GM21576 (cell line): Measurements from ENCODE around the gene DIO1.

ENCODE experiments used
- ATAC-seq: cut with Tn5 transposase; IDR thresholded peaks from one replicate; pipeline ENCODE4 v1.9.1; 2021; ENCODE audit warnings: mild to moderate bottlenecking, moderate library complexity; ENCODE audit not compliant: unreplicated experiment

DIO1 gene

DNA sequence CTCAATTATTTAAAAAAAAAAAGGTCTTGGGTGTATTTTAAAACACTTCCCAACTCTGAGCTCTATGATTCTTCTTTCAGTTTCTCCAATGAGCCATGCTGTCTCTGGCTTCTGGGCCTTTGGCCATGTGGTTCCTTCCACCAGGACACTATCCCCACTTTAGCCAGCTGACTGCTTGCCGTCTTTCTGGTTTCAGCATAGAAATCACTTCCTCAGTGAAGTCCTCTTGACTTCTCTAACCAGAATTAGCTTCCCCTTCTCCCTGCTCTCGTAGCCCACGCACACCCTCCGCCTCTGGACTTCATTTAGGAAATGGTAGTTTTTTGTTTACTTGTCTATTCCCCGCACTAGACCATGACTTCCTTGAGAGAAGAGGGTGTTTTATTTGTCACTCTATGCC is 1.1 kb upstream of the DIO1 start:
- ATAC-seq = no peak

DNA sequence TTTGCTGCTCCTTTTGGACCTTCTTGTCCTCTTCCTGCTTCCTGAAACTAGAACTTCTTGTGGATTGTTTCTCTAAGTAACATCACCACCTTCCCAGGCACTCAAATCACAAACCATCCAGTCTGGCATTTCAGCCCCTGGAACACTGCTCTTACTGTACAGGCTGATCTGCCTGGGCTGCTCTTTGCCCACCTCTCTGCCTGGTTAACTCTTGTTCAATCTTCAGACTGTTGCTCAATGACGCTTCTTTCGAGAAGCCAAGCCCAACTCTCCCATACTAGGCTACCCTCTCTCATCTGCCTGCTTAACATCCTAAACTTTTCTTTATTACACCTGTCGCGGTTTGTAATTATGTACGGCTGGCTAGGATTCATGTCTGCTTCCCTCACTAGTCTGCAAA is 657 bp downstream of the DIO1 start:
- no peak for ATAC-seq

DNA sequence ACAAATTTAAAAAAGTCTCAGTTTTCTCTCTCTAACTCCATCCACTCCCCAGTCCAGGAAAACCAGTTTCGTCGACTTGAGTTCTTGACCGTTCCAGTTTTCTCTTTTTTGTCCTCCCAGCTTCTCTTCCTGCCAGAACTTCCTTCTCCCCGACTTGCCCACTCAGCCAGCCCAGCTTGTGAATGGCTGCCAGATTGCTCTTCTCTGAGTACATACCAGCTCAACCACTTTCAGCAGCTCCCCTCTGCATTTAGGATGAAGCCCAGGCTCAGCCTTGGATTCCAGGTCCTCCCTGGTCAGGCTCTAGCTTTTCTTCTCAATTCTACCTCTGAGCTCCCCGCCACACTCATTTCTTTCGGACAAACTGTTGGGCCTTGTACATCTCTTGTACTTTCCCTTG is 1.4 kb downstream of the DIO1 start:
- ATAC-seq = no peak

DNA sequence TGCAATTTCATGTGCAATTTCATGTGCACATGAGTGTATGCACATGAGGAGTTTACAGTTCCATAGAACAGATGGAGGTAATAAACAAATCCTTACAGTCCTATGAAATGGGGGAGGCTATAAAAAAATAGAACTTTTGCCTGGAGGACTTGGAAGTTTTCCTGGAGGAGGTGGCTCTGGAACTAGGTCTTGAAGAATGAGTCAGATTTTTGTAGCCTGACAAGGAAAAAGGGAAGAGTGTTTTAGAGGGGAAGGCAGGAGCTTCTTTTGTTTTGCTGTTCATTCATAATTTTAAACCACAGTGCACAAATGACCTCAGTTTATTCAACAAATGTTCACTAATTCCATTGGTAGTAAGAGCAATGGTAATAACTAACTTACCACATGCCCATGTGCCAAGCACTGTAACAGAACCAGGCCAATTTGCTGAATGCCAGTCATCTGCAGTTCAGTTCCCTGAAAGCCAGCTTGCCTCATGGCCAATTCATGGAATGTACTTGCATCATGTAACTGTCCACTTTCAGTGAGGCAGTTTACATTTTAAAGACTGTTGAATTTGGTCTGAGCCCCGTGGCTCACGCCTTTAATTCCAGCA is 2.7 kb downstream of the DIO1 start:
- no peak for ATAC-seq

DNA sequence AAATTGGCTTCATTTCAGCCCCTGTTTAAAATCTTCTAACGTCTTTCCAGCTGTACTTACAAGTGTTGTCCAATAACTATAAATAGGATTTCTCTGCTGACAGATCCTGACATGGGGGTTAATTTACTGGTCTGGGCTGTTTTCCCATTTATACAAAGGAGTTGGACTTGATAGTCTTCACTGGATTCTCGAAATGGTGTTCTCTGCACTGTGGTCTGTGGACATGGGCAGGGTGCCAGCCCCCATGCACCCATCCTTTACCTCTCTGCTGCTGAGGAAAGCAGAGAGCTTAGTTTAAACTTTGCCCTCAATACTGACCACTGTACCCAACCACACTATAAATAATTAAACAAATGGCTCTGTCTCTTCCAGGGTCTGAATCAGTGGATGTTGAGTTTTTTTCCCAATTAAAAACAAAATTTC is 5.2 kb downstream of the DIO1 start:
- ATAC-seq = no peak

DNA sequence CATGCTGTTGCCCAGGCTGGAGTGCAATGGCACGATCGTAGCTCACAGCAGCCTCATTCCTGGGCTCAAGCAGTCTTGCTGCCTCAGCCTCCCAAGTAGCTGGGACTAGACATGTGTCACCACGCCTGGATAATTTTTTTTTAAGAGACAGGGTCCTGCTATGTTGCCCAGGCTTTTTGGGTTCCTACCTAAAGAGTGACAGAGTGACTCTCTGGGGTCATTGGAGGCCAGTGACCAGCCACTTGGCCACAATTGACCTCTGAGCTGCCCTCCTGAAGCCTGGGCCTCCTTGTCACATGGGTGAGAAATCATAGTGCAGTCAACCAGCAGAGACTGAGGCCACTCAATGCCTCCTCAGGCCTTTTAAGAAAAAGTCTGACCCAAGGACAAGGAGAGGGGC is 5.7 kb downstream of the DIO1 start:
- ATAC-seq = no peak

DNA sequence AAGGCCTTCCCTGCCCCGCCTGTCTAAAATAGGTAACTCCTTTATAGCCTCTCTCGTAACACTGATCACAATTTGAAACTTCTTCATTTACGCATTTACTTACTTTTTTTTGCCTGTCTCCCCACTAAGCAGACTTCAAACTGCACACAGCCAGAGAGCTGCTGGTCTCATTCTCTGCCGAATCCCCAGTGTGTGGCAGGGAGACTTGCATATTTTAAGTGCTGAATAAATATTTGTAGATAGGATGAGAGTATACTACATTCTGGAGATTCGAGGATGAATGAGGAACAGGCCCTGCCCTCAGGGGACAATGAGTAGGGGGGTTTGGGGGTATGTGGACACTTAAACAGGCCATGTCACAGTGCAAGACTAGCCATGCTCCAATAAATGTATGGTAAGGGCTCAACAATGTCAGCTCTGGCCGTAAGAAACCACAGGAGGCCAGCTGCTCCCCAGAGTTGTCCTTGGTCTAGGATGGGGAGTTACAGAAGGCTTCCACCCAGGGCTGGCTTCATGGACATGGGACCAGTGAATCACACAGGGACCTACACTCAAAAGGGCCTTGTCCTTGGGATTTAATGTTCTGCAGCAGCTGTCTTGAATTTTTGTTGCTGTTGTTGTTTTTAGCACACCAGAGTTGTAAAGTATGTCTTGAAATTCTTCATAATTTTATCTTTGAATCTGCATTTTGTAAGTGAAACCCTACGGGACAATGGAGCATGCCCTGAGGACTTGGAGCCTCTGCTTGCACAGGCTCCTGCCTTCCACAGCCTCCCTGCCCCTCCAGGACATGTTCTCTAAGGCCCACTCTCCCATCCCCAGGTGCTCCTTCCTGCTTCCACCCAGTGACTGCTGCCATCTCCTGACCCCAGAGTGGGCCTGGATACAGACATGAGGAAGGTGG is 8.5 kb downstream of the DIO1 start:
- no peak for ATAC-seq

DNA sequence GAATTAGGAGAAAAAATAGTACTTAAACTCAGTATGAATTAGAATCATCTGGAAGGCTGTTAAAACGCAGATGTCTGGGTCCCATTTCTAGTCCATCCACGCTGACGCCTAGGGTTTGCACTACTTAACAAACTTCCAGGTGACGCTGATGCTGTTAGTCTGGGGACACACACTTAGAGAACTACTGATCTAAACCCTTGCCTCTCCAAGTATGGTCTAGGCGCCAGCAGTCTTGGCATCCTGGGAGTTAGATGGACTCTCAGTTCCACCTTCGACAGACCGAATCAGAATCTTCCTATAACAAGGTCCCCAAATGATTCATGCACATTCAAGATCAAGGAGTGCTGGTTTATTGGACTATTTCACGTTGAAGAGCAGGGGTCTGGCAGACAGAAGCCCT is 11.5 kb downstream of the DIO1 start:
- ATAC-seq = no peak

DNA sequence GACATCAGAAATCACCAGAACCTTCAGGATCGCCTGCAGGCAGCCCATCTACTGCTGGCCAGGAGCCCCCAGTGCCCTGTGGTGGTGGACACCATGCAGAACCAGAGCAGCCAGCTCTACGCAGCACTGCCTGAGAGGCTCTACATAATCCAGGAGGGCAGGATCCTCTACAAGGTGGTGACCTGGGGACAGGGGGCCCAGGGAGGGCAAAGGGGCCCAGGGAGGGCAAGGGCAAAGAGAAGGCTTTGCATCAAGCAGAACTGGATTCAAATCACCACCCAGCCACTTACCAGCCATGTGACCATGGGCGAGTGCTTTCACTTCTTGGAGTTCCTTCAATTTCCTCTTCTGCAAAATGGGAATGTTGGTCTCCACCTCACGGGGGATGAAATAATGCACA is 12.1 kb downstream of the DIO1 start:
- ATAC-seq = no peak

DNA sequence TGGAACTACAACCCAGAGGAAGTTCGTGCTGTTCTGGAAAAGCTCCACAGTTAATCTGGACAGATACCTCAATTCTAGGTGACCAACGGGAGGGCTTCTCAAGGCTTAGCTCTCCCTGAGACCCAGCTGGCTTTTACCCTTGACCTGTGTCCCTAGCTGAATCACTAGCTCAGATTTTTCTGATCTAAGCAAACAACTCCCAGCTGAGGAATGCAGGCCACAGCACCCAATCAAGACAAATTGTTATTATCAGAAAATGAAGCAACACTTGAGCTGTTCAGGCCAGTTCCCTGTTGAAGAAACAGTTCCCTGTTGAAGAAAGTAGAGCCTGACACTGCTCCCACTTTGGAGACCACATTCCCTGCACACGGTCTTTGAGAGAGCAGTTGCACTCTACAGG is 16.0 kb downstream of the DIO1 start:
- no peak for ATAC-seq

DNA sequence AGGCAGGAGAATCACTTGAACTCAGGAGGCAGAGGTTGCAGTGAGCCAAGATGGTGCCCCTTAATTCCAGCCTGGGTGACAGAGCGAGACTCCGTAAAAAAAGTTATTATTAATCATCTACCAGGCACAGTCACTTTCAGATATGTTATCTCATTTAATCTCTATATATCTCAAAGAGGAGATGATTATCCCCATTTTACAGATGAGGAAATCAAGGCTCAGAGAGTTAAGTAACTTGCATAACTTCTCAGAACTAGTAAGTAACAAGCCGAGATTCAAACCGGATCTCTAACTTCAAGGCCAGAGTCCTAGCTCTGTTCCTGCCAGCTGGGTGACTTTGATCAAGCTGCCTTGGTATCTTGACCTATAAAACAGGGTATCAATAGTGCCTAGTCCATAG is 17.5 kb downstream of the DIO1 start:
- ATAC-seq = no peak

DNA sequence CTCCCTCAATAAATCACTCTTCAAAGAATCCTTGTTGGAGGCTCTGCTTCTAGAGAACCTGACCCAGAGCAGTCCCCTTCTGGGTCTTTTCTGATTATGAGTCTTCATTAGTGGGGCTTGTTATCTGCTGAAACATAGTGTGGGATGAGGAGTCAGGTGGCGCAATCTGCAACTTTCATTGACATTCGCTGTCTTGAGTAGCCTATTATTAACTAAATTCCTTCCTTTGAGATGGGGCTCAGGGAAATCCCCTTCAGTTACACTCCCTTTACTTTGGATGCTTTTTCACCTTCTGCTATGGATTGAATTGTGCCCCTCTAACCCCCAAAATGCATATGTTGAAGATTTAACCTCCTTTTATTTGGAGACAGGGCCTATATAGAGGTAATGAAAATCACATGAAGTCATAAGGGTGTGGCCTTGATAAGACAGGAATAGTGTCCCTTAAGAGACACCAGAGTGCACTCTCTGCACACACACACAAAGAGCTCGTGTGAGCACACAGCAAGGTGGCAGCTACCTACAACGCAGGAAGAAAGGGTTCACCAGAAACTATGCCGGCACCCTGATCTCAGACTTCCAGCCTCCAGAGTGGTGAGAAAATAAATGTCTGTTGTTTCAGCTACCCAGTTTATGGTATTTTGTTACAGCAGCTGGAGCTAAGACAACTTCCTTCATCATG is 19.5 kb downstream of the DIO1 start:
- ATAC-seq = no peak

DNA sequence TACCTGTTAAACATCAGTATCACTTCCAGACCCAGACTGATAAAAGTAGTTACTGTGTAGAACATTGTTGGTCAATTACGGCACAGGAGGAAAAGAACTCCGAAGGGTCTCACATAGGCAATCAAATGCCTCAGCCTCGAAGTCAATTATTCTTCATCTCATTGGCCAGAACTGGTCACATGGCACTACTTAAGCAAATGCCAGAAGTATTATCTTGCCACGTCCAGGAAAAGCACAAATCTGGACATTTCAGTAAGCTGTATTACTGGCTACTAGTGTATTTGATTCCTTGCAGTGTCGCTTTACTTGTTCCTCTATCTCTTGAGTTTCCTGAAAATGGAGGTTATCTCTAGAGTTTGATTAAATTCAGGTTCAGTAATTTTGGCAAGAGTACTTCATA is 24.4 kb downstream of the DIO1 start:
- no peak for ATAC-seq

DNA sequence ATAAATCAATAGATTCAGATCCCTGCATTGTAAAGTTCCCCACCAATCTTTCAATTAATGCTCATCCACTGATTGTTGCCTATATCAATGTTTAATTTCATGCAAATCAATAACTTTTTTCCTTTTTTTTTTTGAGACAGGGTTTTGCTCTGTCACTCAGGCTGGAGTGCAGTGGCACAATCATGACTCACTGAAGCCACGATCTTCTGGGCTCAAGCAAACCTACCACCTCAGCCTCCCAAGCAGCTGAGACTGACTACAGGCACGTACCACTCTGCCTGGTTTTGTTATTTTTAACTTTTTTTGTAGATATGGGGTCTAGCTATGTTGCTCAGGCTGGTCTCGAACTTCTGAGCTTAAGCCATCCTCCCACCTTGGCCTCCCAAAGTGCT is 25.7 kb downstream of the DIO1 start:
- no peak for ATAC-seq

DNA sequence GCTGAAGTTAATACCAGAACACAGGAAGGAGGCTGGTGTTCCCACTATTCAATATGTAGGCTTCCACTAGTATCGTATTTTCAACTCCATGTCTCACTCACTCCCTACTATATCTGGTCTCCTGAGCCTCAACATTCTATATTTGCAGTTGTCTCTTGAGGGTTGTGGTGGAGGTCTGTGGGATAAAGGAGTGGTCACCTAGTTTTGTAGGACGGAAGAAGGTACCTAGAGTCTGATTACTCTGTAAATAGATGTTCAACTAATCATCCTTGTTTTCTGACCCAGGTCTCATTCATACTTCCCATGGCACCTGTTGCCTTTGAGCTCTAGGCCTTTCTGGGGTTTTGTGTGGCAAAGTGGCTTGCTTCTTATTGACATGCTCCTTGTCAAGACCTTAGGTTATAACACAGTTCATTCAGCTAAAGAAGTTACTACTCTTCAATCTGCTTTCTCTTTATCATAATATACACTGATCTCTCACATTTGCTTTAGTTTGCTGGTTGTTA is 33.4 kb downstream of the DIO1 start:
- ATAC-seq = no peak

DNA sequence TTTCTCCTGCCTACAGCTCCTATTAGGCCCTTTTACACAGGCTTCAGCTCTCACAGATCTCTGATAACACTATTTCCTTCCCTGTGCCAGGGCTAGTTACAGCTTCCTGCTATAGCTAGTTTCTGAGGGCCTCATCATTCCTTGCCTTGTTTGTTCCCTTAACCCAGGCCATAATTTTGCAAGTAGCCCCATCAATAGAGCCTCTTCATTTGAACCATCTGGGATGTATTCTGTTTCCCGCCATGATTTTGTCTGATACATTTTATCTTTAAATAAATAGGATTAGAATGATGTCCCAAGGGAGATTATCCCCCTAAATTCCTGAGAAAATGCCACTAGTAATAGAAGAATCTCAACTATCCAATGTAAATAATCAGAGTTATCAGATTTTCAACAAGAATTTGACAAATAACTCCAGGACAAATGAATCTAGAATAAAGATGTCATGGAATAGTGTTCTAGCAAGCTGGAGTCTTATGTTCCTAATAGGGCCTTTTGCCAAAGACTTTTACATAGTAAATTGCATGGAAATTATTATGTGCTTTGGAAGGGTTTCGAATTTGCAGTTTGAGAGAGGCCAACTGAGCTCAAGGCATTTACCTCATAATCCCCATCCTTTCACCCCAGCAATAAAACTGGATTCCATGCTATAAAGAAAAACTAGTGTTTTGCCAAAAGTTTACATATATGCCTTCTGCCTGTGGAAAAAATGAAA is 35.4 kb downstream of the DIO1 start:
- ATAC-seq = no peak

DNA sequence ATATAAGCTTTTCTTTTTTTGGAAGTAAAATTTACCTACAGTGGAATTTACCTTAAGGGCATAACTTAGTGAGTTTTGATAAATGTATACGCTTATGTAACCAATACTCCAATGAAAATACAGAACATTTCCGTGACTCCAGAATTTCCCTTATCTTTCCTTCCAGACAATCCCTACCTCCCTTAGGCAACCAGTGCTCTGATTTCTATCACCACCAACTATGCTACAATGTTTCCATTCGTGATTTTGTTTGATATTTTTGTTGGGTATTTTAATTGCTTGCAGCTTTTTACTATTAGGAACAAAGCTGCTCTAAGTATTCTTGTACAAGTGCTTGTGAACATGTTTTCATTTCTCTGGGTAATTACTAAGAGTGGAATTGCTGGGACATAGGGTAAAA is 36.9 kb downstream of the DIO1 start:
- ATAC-seq = no peak

DNA sequence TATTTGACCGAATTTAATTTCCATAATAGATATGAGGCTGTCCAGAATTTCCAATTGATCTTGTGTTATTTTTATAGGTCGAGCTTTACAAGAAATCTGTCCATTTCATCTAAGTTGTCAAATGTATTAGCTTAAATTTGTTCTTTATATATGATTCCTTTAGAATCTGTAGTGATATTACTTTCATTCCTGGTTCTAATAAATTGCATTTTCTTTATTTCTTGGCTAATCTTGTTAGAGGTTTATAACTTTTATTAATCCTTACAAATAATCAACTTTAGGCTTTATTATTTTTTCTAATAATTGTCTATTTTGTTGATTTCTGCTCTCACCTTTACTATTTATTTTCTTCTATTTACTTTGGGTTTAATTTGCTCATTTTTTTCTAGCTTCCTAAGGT is 37.5 kb downstream of the DIO1 start:
- no peak for ATAC-seq

DNA sequence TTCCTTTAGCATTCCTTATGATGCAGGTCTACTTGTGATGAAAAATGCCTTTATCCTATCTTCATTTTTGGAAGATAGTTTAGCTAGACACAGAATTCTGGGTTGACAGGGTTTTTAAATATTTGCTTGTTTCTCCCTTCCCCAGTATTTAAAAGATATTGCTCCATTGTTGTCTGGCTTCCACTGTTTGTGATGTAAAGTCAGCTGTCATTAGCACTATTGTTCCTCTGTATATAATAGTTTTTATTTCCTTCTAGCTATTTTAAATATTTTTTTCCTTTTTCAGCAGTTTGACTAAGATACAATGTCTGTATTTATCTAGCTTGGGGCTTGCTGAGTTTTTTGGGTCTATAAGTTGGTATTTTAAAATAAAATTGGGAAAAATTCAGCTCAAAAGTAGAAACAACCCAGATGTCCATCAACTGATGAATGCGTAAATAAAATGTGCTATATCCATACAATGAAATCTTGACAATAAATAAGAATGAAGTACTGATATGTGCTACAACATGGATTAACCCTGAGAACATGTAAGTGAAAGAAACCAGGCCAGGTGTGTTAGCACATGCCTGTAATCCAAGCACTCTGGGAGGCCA is 40.3 kb downstream of the DIO1 start:
- no peak for ATAC-seq

DNA sequence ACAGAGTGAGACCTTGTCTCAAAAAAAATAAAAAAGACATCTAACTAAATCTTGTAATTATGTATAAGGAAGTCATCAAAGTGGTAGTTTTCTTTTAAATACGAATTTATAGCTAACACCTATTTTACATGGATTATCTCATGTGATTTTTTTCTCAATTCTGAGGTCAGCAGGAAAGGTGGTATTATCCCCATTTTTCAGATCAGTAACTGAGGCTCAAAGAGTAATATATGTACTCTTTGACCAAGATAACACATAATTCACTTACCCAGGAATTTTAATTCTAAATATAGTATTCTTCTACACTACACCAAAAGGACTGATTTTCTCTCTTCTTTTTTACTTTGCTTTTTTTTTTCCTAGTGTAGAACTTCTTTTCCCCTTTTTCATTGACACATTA is 42.4 kb downstream of the DIO1 start:
- no peak for ATAC-seq
